A673 (cell line): Measurements from ENCODE around the gene TBXAS1. TPM values are rescaled to one million over a fixed set of nuclear protein-coding genes. Genes with fewer than 3 reads are reported as not detected.

Experiments
- BruUV-seq: library from RNA; stranded (reverse); fragments of 400-500 nt; replicated peaks from 2 replicates; lab custom pipeline; 2021; lab: Mats Ljungman, UMichigan
- CTCF ChIA-PET: fragments of 300-600 bp; sonication (Branson Sonifier 250); formaldehyde crosslinking; loops from one replicate; lab custom pipeline; 2022; ENCODE audit warnings: antibody characterized with exemption; lab: Charles Lee
- POLR2A ChIA-PET: fragments of 300-600 bp; sonication (Branson Sonifier 250); formaldehyde crosslinking; loops from one replicate; lab custom pipeline; 2022; ENCODE audit warnings: antibody characterized with exemption; ENCODE audit not compliant: low non-redundant PET; lab: Charles Lee
- DNase-seq: peaks from one replicate; pipeline ENCODE4 v3.0.0-alpha.2; 2015; ENCODE audit warnings: low spot score
- H3K27ac ChIP-seq: fragments of 200-600 bp; sonication (generic); 2 replicates; pipeline ENCODE4 v1.5.1; 2016; ENCODE audit warnings: mixed run types, low read depth, mild to moderate bottlenecking, mixed read lengths, antibody characterized with exemption, low read length; ENCODE audit not compliant: poor library complexity, severe bottlenecking
- H3K27me3 ChIP-seq: fragments of 200-600 bp; sonication (generic); replicated peaks from 2 replicates; pipeline ENCODE4 v1.6.1; 2017; ENCODE audit warnings: mixed run types, low read depth, mild to moderate bottlenecking, mixed read lengths, antibody characterized with exemption, low read length; ENCODE audit not compliant: insufficient read depth, poor library complexity
- H3K36me3 ChIP-seq: fragments of 200-600 bp; sonication (generic); 2 replicates; pipeline ENCODE4 v1.6.1; 2016; ENCODE audit warnings: mixed run types, mild to moderate bottlenecking, mixed read lengths, antibody characterized with exemption, low read length; ENCODE audit not compliant: insufficient read depth, poor library complexity, severe bottlenecking
- H3K4me1 ChIP-seq: fragments of 200-600 bp; sonication (generic); 2 replicates; pipeline ENCODE4 v1.6.1; 2017; ENCODE audit warnings: mixed run types, mild to moderate bottlenecking, mixed read lengths, antibody characterized with exemption, low read length; ENCODE audit not compliant: insufficient read depth, poor library complexity, severe bottlenecking
- H3K4me3 ChIP-seq: fragments of 200-600 bp; sonication (generic); 2 replicates; pipeline ENCODE4 v1.5.1; 2016; ENCODE audit warnings: low read depth, mixed run types, mild to moderate bottlenecking, mixed read lengths, low read length; ENCODE audit not compliant: poor library complexity, severe bottlenecking
- H3K9me3 ChIP-seq: fragments of 200-600 bp; sonication (generic); 2 replicates; pipeline ENCODE4 v1.6.1; 2016; ENCODE audit warnings: mixed run types, low read depth, mild to moderate bottlenecking, mixed read lengths, antibody characterized with exemption, low read length; ENCODE audit not compliant: poor library complexity, severe bottlenecking
- CTCF ChIP-seq: fragments of 300-800, 200-600 bp; sonication (generic); conservative IDR thresholded peaks from 2 replicates; pipeline ENCODE4 v1.5.1; 2017; ENCODE audit warnings: low read depth, mild to moderate bottlenecking, antibody characterized with exemption, low read length, moderate library complexity, mixed read lengths
- EZH2 ChIP-seq: fragments of 200-600 bp; sonication (generic); IDR thresholded peaks from 2 replicates; pipeline ENCODE4 v1.6.1; 2017; ENCODE audit warnings: borderline replicate concordance, low read depth, mild to moderate bottlenecking, mixed read lengths, antibody characterized with exemption, low read length; ENCODE audit not compliant: poor library complexity, severe bottlenecking
- intact Hi-C: fragments of 100-400 bp; cut with micrococcal nuclease; formaldehyde crosslinking; loops from one replicate; pipeline ENCODE4 v1.10.0; 2022; ENCODE audit not compliant: unreplicated experiment
- total RNA-seq: library from RNA; stranded (reverse); gene quantifications from 2 replicates; pipeline ENCODE4 v1.2.3, GENCODE V29; 2021

TBXAS1 gene
- total RNA-seq, 1 experiment from 2014 or later: 2.5 TPM

GRCh38 chr7:139930286-139930965 is 101.4 kb downstream of the TBXAS1 start:
- peaks cover 10% of the 10 kb centered on the region for H3K27me3 ChIP-seq
- BruUV-seq: no TSS peak
- ChIA-PET CTCF (no interaction called here), POLR2A (no interaction called here)
- no peak overlapping the region for H3K4me3 ChIP-seq
- no peaks in the 10 kb centered on the region for H3K36me3 ChIP-seq
- no peak for DNase-seq
- H3K4me1 ChIP-seq: no peaks in the 10 kb centered on the region
- H3K9me3 ChIP-seq: no peaks in the 10 kb centered on the region
- intact Hi-C loops: no loop called here
- no peak overlapping the region for H3K27ac ChIP-seq
- no peak for TF ChIP-seq CTCF
- TF ChIP-seq EZH2: no peak

GRCh38 chr7:139931190-139931934 is 102.3 kb downstream of the TBXAS1 start:
- Histone ChIP-seq H3K27me3 (peaks cover 10% of the 10 kb centered on the region), H3K27ac (no peak overlapping the region), H3K4me1 (no peaks in the 10 kb centered on the region), H3K9me3 (no peaks in the 10 kb centered on the region), H3K36me3 (no peaks in the 10 kb centered on the region), H3K4me3 (no peak overlapping the region)
- CTCF ChIA-PET: interaction anchor here (0.9 kb wide), 1 partner anchor 286 kb away, joined by 3 read pairs; no protein-coding TSS in a partner anchor
- no TSS peak for BruUV-seq
- no peak for TF ChIP-seq EZH2
- TF ChIP-seq CTCF: no peak
- POLR2A ChIA-PET: no interaction called here
- no peak for DNase-seq
- intact Hi-C loops: no loop called here

- ChIA-PET POLR2A (interaction anchor here (0.6 kb wide), 1 partner anchor 8 kb away, joined by 3 read pairs; no protein-coding TSS in a partner anchor), CTCF (interaction anchor here (0.9 kb wide), 1 partner anchor 287 kb away, joined by 3 read pairs; no protein-coding TSS in a partner anchor)
- no TSS peak for BruUV-seq
- DNase-seq: no peak
- intact Hi-C loops: no loop called here
- no peak overlapping the region for H3K27ac ChIP-seq
- H3K9me3 ChIP-seq: no peaks in the 10 kb centered on the region
- no peaks in the 10 kb centered on the region for H3K4me1 ChIP-seq
- peaks cover 3% of the 10 kb centered on the region for H3K27me3 ChIP-seq
- H3K36me3 ChIP-seq: no peaks in the 10 kb centered on the region
- H3K4me3 ChIP-seq: no peak overlapping the region
- TF ChIP-seq CTCF: no peak
- no peak for TF ChIP-seq EZH2
These were observed 103.5 kb downstream of the TBXAS1 start for GRCh38 chr7:139932531-139932930.
